Measurements from ENCODE around the gene EIF4E3.

GRCh38 chr3:71676931-71677330 is 48.3 kb downstream of the EIF4E3 start:
- TF ChIP-seq CTCF (IDR thresholded peaks at IDR 0.05) (no peak), POLR2A (IDR thresholded peaks at IDR 0.05) (no peak), EP300 (IDR thresholded peaks at IDR 0.05) (no peak)
